ENCODE measurements around the gene POLR1A.
A peak's percentile ranks its signal among the peaks of the same experiment; 100 is the strongest.

DNA sequence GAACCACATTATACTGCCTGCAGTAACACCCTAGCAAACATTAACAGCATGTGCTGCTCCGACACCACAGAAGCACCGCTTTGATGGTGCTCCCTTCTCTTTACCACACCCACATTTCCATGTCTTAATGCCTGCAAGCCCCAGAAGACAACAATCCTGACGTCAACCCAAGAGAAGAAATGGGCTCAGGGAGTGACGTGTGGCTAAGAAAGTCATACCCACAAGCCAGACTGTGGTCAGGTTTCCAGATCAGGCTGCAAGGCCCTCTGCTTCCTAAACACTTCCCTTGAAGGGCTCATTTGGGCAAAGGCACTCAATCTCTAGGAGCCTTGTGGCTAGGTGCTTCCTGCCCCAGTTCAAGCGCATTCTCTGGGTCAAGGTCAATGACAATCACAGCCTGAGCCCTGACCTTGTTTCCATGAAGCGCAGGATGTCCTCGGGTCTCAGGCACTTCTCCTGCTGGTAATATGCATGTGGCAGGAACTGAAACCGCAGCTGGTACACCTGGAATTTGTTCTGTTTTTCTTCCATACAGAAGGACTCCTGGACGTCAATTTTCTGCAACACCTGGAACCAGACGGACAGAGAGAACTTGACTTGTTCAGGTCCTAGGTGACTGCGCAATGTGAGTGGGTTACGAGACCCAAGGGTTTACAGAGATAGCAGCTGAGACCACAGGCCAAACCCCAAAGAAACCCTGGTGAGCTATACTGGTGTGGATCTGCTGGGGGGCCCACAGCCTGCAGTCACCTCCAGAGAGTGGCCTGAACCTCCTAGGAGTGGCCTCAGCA lies 67.2 kb downstream of the POLR1A start:
- TF ChIP-seq POLR2AphosphoS5 (IDR thresholded peaks at IDR 0.05) (peak in 2 of 3 donors; percentile 64 to 74), POLR2A (IDR thresholded peaks at IDR 0.05) (no peak)
